Suppressor macrophage treated with lipopolysaccharide for 4 hours (primary cell): ENCODE measurements around the gene CLCN3.
"Not testable (repeated sequence)": the region's sequence is repeated elsewhere in the genome, so short reads cannot be mapped to it uniquely, and the experiment has no call there.

ENCODE experiments used
- DNase-seq: peaks from one replicate; pipeline ENCODE4 v3.0.0-alpha.2; 2020

Gene CLCN3

GRCh38 chr4:169716677-169717076 is 96.3 kb downstream of the CLCN3 start:
- no peak for DNase-seq

- DNase-seq, result no peak
Observed at GRCh38 chr4:169720529-169720928, 100.2 kb downstream of the CLCN3 start.

GRCh38 chr4:169723207-169723965 is 103.0 kb downstream of the CLCN3 start:
- DNase-seq, result no peak

- no peak for DNase-seq
Observed at GRCh38 chr4:169724260-169724659, 103.9 kb downstream of the CLCN3 start.

- DNase-seq, result no peak
Observed at GRCh38 chr4:169727616-169728015, 107.2 kb downstream of the CLCN3 start.

- DNase-seq, result no peak
Observed at GRCh38 chr4:169730564-169730963, 110.2 kb downstream of the CLCN3 start.

GRCh38 chr4:169738604-169739003 is 118.2 kb downstream of the CLCN3 start:
- not testable (repeated sequence) for DNase-seq

GRCh38 chr4:169741569-169741968 is 121.2 kb downstream of the CLCN3 start:
- peak; percentile 40 for DNase-seq

- DNase-seq, result no peak
Observed at GRCh38 chr4:169744601-169745000, 124.2 kb downstream of the CLCN3 start.

- peak; percentile 7 for DNase-seq
Observed at GRCh38 chr4:169745291-169745690, 124.9 kb downstream of the CLCN3 start.

GRCh38 chr4:169756971-169757574 is 136.7 kb downstream of the CLCN3 start:
- peak; percentile 16 for DNase-seq

- DNase-seq, result peak; percentile 93
Observed at GRCh38 chr4:169757575-169758184, 137.3 kb downstream of the CLCN3 start, which contains the start of gene HPF1. Gene HPF1, minus strand, starts transcription at chr4:169757944. Its CDS starts 67 bp downstream, at chr4:169757877.

- no peak for DNase-seq
Observed at GRCh38 chr4:169758401-169758962, 138.1 kb downstream of the CLCN3 start.

- DNase-seq, result no peak
Observed at GRCh38 chr4:169761846-169762245, 141.5 kb downstream of the CLCN3 start.

- DNase-seq, result no peak
Observed at GRCh38 chr4:169765835-169766234, 145.5 kb downstream of the CLCN3 start.

GRCh38 chr4:169766741-169767140 is 146.4 kb downstream of the CLCN3 start:
- DNase-seq, result no peak

GRCh38 chr4:169768385-169768784 is 148.0 kb downstream of the CLCN3 start:
- no peak for DNase-seq

- no peak for DNase-seq
Observed at GRCh38 chr4:169770416-169770815, 150.0 kb downstream of the CLCN3 start.

GRCh38 chr4:169771556-169772080 is 151.2 kb downstream of the CLCN3 start:
- DNase-seq, result not testable (repeated sequence)
